Activated T-helper 9 cell treated with anti-CD3 and anti-CD28 coated beads, Interleukin-2, amount 50 U/mL, for 16 hours (primary cell): ENCODE results near the gene KCNQ1OT1.
"Not testable (repeated sequence)": the region's sequence is repeated elsewhere in the genome, so short reads cannot be mapped to it uniquely, and the experiment has no call there.

ENCODE experiments used
- DNase-seq: peaks from one replicate; pipeline ENCODE4 v3.0.0-alpha.2; 2020; ENCODE audit warnings: low read depth

Gene KCNQ1OT1

DNA sequence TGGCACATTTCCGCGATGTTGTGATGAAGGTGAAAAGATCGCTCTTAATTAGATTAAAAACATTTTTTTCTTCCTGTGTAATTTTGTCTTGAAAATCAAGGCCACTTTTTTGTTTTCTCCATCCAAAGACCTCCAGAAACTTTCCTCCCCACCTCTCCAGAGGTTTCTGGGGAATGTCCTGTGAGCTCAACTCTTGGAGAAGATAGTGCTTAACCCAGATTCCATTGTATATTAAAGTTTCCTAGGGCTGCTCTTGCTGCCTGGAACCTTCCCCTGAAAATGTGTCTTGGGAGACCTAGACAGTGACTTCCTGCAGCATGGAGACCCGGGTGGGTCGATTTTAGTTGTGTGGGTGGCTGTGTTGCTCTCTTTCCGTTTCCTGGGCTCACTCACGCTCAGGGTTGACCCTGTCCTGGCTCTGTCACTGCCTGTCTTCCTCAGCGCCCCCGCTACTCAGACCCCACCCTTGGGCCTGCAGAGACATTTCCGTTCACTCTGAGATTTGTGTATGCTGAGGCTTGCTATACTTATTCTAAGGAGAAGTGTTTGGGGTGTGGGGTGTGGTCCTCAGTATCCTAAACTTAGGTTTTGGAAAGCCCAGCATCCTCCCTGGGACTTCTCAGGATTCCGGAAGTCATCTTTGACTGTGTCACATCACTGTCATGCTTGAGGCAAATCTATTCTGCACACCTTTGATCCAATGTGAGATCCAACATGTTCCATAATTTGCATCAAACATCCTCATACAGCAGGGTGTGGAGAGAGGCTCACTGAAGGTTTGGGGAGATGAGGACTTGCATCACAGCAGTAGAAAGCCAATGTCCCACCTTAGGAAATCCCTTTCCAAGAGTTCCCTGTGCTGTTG lies 47.2 kb downstream of the KCNQ1OT1 start:
- DNase-seq = no peak

DNA sequence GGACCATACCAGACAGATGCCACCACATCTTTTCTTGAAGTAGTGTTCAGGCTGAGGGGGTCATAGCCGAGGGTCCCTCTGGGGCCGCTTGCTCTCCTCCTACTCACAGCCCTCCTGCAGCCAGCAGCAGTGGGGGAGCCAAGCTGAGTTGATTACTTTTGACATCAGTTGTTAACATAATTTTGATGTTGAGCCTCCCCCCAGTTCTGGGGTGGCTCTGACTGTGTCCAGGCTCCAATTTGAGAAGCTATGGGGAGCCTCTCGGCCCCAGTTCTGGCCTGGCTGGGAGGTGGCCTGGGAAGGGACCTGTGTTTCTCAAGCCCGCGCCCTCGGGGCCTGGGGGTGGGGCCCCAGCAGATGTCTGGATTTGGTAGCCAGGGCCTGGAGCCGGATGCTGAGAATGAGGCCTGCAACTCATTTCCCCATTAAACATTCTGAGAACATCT lies 47.9 kb downstream of the KCNQ1OT1 start:
- DNase-seq = no peak

DNA sequence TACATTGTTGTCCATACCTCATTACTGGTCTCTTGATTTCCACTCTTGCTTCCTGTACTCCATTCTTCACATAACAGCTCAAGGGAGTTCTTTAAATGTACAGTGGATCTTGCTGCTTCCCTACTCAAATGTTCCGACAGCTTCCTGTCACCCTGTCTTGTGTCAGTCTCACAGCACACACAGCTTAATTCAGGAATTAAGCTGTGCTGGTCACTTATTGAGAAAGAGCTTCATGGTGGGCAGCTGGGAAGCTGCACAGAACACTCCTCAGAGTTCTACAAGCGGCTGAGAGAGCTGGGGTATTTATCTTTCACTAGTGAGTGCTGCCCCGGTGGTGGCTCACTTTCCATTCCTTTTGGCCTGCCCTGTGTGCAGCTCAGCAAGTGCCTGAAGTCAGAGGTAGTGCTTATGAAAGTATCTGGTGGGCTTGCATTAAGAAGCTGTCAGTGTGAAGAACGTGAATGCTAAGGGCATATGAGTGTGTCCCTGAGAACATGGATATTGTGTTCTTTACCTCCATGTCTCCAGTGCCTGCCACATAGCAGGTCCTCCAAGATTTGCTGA lies 48.7 kb downstream of the KCNQ1OT1 start:
- no peak for DNase-seq

DNA sequence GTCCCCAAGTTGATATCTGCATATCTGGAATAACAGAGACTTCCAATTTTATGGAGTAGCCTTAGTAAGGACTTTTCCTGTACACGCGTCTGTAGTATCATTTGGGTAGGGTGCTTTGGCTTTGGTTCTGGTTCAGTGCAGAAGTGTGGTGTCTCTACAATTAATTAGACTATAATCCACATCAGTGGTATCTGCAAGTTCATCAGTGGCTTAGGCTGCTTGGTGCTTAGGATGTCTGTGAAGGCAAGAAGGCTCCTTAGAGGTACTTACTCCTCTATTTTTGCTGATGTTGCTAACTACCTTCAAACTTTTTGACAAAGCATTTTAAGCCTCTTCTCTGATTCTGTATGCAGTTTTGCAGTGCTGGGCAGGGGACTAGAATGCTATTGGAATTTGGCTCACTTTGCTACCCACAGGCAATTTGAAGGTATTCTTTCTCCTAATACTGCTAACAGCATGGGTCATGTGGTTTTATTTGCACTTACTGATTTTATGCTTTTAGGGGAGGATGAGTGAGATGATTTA lies 49.4 kb downstream of the KCNQ1OT1 start:
- DNase-seq = no peak

DNA sequence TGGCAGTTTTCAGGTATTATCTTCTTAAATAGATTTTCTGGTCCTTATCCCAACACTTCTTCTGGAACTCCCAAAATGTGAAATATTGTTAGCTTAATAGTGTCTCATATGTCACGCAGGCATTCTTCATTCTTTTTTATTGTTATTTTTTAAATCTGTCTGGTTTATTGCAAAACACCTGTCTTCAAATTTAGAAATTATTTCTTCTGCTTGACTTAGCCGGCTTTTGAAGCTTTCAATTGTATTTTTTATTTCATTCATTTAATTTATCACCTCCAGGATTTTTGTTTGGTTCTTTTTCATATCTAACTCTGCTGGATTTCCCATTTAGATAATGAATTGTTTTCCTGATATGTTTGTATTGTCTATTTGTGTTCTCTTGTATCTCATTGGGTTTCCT lies 49.9 kb downstream of the KCNQ1OT1 start:
- no peak for DNase-seq

DNA sequence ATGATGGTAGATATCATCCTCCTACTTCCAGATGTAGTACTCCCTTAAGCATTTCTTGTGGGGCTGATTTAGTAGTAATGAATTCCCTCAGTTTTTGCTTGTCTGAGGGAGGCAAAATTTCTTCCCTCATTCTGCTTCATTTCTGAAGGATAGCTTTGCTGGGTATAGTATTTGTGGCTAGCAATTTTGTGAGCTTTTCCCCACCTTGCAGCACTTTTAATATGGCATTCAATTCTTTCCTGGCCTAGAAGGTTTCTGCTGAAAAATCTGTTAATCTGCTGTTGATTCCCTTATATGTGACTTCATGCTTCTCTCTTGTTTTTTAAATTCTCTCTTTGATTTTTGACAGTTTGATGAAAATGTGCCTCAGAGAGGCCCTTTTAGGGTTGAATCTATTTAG lies 50.4 kb downstream of the KCNQ1OT1 start:
- DNase-seq = no peak

DNA sequence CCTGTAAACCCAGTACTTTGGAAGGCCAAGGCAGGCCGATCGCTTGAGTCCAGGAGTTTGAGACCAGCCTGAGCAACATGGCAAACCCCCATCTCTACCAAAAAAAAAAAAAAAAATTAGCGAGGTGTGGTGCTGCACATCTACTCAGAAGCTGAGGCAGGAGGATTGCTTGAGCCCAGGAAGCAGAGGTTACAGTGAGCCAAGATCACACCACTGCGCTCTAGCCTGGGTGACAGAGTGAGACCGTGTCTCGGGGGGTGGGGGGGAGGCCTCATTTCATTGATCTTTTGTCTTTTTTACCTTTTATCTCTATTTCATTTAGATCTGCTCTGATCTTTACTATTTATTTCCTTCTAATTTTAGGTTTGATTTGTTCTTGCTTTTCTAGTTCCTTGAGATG lies 51.8 kb downstream of the KCNQ1OT1 start:
- no peak for DNase-seq

DNA sequence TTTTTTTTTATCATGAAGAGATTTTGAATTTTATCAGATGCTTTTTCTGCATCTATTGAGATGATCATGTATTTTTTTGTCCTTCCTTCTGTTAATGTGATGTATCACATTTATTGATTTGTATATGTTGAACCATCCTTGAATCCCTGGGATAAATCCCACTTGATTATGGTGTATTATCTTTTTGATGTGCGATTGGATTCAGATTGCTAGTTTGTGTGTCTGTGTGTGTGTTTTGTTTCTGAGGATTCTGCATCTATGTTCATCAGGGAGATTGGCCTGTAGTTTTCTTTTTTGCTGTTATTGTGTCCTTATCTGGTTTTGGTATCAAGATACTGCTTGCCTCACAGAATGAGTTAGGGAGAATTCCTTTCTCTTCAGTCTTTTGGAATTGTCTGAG lies 52.6 kb downstream of the KCNQ1OT1 start:
- no peak for DNase-seq

DNA sequence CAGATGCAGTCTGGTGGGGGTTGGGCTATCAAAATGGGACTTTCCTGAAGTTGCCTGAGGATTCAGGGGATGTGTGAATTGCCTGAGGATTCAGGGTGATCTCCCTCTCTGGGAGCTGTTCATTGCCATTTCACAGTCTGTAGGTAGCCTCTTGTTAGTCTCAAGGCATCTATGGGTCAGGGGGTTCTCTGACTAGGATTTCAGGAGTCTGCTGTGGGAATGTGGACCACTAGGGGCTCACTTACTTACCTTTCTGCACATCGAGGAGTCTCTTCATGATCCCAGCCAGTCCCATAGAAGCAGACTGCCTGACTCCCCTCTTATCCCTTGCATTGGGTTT lies 54.0 kb downstream of the KCNQ1OT1 start:
- no peak for DNase-seq

DNA sequence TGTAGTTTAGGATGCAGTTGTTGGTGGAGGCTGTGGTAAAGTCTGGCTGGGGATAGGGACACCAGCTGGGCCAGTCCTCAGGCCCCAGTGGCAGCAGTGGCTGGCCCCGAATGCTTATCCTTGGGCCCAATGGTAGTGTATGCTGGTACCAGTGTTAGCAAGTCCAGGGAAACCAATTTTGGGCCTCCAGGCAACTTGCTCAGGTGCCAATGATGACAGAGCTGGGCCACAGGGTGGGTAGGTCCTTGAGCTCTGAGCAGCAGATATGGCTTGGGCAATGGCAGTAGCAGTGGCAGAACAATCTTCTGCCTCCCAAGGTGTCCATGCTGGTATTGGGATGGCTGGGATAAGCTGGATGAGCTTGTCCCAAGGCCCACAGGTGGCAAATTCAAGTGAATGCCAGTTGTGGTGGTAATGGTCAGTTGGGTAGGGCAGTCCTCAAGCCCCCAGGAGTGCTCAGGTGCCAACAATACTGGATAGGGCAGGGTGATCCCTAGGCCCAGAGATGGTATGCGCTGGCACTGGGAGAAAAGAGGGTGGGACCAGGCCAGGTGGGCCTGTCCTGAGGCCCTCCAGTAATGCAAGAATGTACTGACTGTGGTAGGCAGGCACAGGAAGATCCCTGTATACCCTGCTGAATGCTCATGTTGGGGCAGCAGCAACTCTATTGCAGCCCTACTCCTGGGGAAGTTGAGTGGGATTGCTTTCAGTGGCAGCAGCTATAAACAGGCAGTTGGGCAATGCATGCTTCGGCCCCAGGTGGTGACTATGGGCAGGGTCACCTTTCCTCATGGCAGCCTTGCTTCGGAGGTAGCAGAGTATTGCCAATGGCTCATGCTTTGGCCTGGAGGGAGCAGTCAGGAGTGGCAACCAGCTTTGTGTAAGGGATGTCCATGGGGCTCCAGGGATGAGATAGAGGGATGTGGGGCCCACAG lies 54.7 kb downstream of the KCNQ1OT1 start:
- no peak for DNase-seq

DNA sequence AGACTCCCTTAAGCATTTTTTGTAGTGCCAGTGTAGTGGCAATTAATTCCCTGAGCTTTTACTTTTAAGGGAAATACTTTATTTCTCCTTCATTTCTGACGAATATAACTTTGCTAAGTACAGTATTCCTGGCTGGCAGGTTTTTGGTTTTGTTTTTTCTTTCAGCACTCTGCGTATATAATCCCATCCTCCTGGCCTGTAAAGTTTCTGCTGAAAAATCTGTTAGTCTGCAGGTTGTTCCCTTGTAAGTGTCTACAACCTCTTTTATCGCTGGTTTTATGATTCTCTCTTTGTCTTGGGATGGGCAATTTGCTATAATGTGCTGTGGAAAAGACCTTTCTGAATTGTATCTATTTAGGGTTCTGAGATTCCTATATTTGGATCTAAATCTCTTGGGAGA lies 56.0 kb downstream of the KCNQ1OT1 start:
- DNase-seq = no peak

DNA sequence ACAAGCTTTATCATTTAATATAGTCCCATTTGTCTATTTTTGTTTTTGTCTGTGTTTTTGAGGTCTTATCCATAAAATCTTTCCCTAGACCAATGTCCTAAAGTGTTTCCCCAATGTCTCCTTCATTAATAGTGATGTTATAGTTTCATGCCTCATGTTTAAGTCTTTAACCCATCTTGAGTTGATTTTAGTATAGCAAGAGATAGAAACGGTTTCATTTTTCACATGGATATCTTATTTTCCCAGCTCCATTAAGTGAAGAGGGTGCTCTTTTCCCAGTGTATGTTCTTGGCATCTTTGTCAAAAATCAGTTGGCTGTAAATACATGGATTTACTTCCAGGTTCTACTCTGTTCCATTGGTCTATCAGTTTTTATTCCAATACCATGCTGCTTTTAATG lies 58.2 kb downstream of the KCNQ1OT1 start:
- DNase-seq = no peak

DNA sequence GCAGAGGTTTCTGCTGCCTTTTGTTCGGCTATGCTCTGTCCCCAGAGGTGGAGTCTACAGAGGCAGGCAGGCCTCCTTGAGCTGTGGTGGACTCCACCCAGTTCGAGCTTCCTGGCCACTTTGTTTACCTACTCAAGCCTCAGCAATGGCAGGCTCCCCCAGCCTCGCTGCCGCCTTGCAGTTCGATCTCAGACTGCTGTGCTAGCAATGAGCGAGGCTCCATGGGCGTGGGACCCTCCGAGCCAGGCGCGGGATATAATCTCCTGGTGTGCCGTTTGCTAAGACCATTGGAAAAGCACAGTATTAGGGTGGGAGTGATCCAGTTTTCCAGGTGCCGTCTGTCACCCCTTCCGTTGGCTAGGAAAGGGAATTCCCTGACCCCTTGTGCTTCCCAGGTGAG lies 60.0 kb downstream of the KCNQ1OT1 start:
- DNase-seq = not testable (repeated sequence)

DNA sequence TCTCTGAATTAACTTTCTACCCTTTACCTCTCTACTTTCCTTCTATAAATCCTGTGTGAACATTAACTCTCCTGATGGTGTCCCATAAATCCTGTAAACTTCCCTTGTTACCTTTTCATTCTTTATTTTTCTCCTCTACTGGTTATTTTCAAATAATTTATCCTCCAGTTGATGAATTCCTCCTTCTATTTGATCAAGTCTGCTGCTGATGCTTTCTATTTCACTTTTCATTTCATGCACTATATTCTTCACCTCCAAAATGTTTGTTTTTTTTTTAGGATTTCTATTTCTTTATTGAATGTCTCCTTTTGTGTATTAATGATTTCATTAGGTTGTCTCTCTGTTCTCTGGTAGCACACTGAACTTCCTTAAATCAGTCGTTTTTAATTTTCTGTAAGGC lies 68.6 kb downstream of the KCNQ1OT1 start:
- no peak for DNase-seq

DNA sequence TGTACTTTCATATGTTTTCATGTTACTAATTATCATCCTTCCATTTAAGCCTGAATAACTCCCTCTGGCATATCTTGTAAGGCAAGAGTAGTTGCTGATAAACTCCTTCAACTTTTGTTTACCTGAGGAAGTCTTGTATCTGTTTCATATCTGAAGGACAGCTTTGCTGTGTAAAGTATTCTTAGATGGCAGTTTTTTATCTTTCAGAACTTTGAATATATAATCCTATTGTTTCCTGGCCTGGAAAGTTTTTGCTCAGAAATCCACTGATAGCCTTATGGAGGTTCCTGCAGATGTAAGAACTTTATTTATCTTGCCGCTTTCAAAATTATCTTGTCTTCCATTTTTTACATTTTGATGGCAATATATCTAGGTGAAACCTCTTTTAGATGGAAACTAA lies 69.1 kb downstream of the KCNQ1OT1 start:
- no peak for DNase-seq

DNA sequence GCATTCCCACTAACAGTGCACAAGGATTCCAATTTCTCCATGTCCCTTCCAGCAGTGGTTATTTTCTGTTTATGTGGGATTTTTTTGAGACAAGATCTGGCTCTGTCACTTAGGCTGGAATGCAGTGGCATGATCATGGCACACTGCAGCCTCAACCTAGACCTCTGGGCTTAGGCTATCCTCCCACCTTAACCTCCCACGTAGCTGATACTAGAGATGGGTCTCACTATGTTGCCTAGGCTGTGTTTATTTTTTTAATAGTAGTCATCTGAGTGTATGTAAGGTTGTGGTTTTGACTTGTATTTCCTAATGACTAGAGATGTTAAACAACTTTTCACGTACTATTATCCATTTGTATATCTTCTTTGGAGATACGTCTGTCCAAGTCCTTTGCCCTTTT lies 74.6 kb downstream of the KCNQ1OT1 start:
- DNase-seq = no peak

DNA sequence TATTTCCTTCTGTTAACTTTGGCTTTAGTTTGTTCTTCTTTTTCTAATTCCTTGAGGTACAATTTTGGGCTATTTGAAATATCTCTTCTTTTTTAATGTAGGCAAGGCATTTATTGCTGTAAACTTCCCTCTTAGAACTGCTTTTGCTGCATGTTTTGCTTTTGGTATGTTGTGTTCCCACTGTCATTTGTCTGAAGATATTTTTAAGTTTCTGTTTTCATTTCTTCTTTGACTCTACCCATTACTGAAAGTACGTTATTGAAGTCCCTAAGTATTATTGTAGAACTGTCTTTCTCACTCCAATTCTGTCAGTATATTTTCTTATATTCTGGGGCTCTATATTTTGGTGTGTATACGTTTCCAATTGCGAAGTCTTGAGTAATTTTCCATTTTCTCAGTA lies 77.9 kb downstream of the KCNQ1OT1 start:
- no peak for DNase-seq

DNA sequence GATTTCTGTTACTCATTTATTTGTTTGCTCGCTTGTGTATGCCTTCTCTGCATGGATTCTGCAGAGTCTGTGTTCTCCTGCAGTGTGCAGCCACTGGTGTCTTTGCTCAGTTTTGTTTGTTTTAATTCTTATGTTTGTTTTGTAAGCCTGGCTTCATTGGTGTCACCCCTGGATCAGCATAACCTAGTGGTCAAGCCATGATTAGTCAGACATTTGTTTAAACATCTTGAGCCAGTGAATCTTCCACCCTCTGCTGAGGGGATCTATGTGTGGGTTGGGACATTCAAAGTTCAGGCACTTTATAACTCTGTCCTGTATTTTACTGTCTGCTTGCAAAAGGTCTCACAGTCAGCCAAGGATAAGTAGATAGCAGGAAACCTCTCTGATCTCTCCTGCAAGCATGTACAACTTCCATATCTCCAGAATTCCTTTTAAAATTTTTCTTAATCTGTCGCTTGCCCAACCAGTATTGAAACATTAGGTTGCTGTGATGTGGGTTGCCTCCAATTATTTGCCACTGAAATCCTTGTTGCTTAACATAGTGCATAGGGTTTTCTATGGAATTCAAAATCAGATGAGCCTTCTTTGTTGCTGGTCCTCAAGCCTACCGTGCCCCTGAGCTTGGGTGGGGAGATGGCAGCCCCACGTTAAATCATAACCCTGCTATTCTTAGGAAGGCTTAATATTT lies 86.8 kb downstream of the KCNQ1OT1 start:
- no peak for DNase-seq

DNA sequence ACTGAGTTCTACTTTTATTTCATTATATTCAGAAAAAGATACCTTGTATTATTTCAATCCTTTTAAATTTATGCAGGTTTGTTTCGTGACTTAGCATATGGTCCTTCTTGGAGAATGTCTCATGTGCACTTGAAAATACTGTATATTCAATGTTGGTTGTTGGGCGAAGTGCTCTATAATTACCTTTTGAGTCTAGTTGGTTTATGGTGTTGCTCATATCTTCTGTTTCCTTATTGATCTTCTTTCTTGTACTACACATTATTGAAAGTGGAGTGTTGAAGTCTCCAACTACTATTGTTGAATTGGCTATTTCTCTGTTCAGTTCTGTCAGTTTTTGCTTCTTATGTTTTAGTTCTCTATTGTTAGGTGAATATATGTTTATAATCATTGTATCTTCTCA lies 90.4 kb downstream of the KCNQ1OT1 start:
- no peak for DNase-seq

DNA sequence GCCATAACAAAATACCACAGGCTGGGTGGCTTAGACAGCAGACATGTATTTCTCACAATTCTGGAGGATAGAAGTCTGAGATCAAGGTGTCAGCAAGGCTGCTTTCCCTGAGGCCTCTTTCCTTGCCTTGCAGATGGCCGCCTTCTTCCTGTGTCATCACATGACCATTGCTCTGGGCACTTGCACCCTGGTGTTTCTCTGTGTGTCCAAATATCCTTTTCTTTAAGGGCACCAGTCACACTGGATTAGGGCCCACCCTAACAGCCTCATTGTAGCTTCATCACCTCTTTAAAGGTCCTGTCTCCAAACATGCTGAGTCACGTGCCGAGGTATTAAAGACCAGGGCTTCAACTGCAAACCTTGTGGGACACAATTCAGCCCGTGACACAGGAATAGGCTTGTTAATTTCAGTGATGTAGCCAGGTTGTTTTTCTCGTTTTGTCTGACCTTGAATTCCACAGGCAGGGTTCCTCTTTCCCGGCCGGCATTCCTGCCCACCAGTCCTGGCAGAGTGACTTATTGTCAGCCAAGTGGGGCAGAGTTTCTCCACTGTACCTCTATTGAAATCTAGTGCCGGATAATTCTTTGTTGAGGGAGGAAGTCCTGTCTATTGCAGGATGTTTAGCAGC lies 100.1 kb downstream of the KCNQ1OT1 start:
- no peak for DNase-seq

DNA sequence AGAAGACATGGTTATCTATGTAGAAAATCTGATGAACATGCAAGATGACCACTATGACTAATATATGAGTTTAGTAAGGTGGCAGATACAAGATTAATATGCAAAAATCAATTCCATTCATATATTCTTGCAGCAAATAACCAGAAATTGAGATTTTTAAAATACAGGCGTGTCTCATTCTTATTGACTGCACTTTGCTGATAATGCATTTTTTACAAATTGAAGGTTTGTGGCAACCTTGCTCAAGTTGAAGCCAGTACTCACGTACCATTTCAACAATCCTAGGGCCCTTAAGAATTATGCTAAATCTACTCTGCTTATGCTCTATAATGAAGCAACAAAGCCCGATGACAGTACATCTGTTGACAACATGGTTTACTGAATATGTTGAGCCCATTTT lies 104.6 kb downstream of the KCNQ1OT1 start:
- no peak for DNase-seq

DNA sequence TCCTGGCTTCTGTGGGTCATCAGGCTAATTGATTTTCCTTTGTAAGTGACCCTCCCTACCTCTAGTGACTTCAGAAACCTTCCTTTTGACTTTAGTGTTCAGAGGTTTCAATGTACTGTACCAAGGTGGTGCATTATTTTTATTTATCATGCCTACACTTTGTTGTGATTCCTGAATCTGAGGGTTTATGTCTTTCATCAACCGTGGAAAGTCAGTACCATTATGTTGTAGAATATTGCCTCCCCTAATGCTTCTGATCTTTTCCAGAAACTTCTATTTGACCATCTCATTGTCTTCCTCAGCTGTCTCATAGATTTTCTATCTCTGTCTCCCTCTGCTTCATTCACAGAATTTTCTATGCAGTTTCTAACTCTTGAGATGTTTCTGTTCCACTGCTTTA lies 105.5 kb downstream of the KCNQ1OT1 start:
- no peak for DNase-seq
